CD4-positive, CD25-positive, alpha-beta regulatory T cell (primary cell): Measurements from ENCODE around the gene CCND1. TPM values are rescaled to one million over a fixed set of nuclear protein-coding genes. Genes with fewer than 3 reads are reported as not detected.

Source experiments
- ATAC-seq, 2 donors: fragments of 150-1000 bp; cut with Tn5 transposase; one replicate each; pipeline ENCODE4 v1.10.0; 2021; ENCODE audit warnings: low read depth in 2 of 2, moderate number of reproducible peaks in 2 of 2, moderate library complexity in 1 of 2
- DNase-seq, 3 donors: peaks; one replicate each; pipeline versions ENCODE4 v3.0.0 to v3.0.0-alpha.2; 2012 to 2022; ENCODE audit warnings: mixed read lengths in 1 of 3
- H3K27ac ChIP-seq: one replicate; pipeline ENCODE4 v1.7.0; 2013; ENCODE audit warnings: mild to moderate bottlenecking, low read length; ENCODE audit not compliant: insufficient read depth, poor library complexity, severe bottlenecking
- H3K27me3 ChIP-seq: one replicate; pipeline ENCODE4 v1.7.0; 2013; ENCODE audit warnings: low read length; ENCODE audit not compliant: control insufficient read depth, insufficient read depth
- H3K36me3 ChIP-seq: one replicate; pipeline ENCODE4 v1.7.0; 2013; ENCODE audit warnings: mild to moderate bottlenecking, low read length, moderate library complexity; ENCODE audit not compliant: control insufficient read depth, insufficient read depth
- H3K4me1 ChIP-seq: 2 replicates; pipeline ENCODE4 v1.7.0; 2013; ENCODE audit warnings: mild to moderate bottlenecking, low read length; ENCODE audit not compliant: insufficient read depth, control insufficient read depth, poor library complexity, severe bottlenecking
- H3K4me3 ChIP-seq: one replicate; pipeline ENCODE4 v1.7.0; 2013; ENCODE audit warnings: low read depth, mild to moderate bottlenecking, low read length, moderate library complexity
- H3K9me3 ChIP-seq, 2 experiments: 1 replicate in 1 of 2; 2 replicates in 1 of 2; pipeline ENCODE4 v1.7.0; 2013; ENCODE audit warnings: low read length in 2 of 2, mild to moderate bottlenecking in 1 of 2, moderate library complexity in 1 of 2; ENCODE audit not compliant: control insufficient read depth in 2 of 2
- H3K27ac Mint-ChIP-seq, 3 donors: one replicate each; pipeline ENCODE4 v1.8.0; 2020 to 2022; ENCODE audit warnings: mild to moderate bottlenecking in 3 of 3, mixed read lengths in 3 of 3, moderate library complexity in 2 of 3
- H3K27me3 Mint-ChIP-seq: one replicate; pipeline ENCODE4 v1.8.0; 2022; ENCODE audit warnings: mild to moderate bottlenecking, mixed read lengths
- H3K36me3 Mint-ChIP-seq: one replicate; pipeline ENCODE4 v1.8.0; 2020; ENCODE audit warnings: mixed read lengths
- H3K4me1 Mint-ChIP-seq, 4 donors: one replicate each; pipeline ENCODE4 v1.8.0; 2020 to 2022; ENCODE audit warnings: mixed read lengths in 4 of 4, mild to moderate bottlenecking in 1 of 4
- H3K4me3 Mint-ChIP-seq, 4 donors: one replicate each; pipeline ENCODE4 v1.8.0; 2020 to 2022; ENCODE audit warnings: mild to moderate bottlenecking in 4 of 4, mixed read lengths in 4 of 4, moderate library complexity in 3 of 4
- H3K9me3 Mint-ChIP-seq, 7 donors: one replicate each; pipeline ENCODE4 v1.8.0; 2020 to 2022; ENCODE audit warnings: mixed read lengths in 7 of 7, mild to moderate bottlenecking in 3 of 7, moderate library complexity in 2 of 7
- polyA plus RNA-seq, 4 donors: library from polyadenylated mRNA; unstranded; fragments of 300-500 nt; fragmentation: Illumina TruSeq; gene quantifications; one replicate each; pipeline ENCODE4 v1.2.3, GENCODE V29; 2021
- total RNA-seq: library from RNA; stranded (reverse); gene quantifications from one replicate; pipeline ENCODE4 v1.2.3, GENCODE V29; 2022

Gene CCND1
- total and polyA plus RNA-seq, 5 donors from 2014 or later: 0.17 to 3.6 (median 0.65) TPM; not detected in 2

GRCh38 chr11:69703453-69703767 lies 62.5 kb downstream of the CCND1 start:
- no peak overlapping the region for H3K4me3 Mint-ChIP-seq

More at GRCh38 chr11:69703453-69703767, 62.5 kb downstream of the CCND1 start:
- peaks cover 12% of the 10 kb centered on the region for H3K4me1 ChIP-seq
- H3K27me3 ChIP-seq: peaks cover 15% of the 10 kb centered on the region
- Mint-ChIP-seq H3K9me3 (no peaks in the 10 kb centered on the region), H3K27ac (no peak overlapping the region), H3K4me1 (peaks cover 0 to 12% (median 6%) of the 10 kb centered on the region in 4 donors), H3K27me3 (peaks cover 48% of the 10 kb centered on the region), H3K36me3 (no peaks in the 10 kb centered on the region)
- ATAC-seq: no peak
- no peak for DNase-seq
- H3K36me3 ChIP-seq: no peaks in the 10 kb centered on the region
- H3K27ac ChIP-seq: no peak overlapping the region
- no peaks in the 10 kb centered on the region for H3K9me3 ChIP-seq
- no peak overlapping the region for H3K4me3 ChIP-seq

Other genes with a start within 250 kb of the CCND1 start
- not detected for gene LINC01488, start 159.5 kb upstream of the CCND1 start, total RNA-seq
- gene LINC01488, start 159.5 kb upstream of the CCND1 start, polyA plus RNA-seq: not detected
- 37.6 TPM for gene LTO1, start 34.2 kb downstream of the CCND1 start, total RNA-seq
- gene LTO1, start 34.2 kb downstream of the CCND1 start, polyA plus RNA-seq: 10 to 100 TPM; 15.5 to 23.3 (median 17.6) TPM
- gene FGF19, start 62.9 kb downstream of the CCND1 start, total RNA-seq: not detected
- gene FGF19, start 62.9 kb downstream of the CCND1 start, polyA plus RNA-seq: not detected
- gene FGF4, start 134.2 kb downstream of the CCND1 start, total RNA-seq: not detected
- gene FGF4, start 134.2 kb downstream of the CCND1 start, polyA plus RNA-seq: not detected
- not detected for gene FGF3, start 178.3 kb downstream of the CCND1 start, total RNA-seq
- gene FGF3, start 178.3 kb downstream of the CCND1 start, polyA plus RNA-seq: not detected